GM18508 (cell line): Measurements from ENCODE around the gene LAMB2.

Experiments
- ATAC-seq: cut with Tn5 transposase; IDR thresholded peaks from one replicate; pipeline ENCODE4 v1.9.1; 2021; ENCODE audit warnings: moderate number of reproducible peaks; ENCODE audit not compliant: insufficient read depth, unreplicated experiment

The LAMB2 gene

DNA sequence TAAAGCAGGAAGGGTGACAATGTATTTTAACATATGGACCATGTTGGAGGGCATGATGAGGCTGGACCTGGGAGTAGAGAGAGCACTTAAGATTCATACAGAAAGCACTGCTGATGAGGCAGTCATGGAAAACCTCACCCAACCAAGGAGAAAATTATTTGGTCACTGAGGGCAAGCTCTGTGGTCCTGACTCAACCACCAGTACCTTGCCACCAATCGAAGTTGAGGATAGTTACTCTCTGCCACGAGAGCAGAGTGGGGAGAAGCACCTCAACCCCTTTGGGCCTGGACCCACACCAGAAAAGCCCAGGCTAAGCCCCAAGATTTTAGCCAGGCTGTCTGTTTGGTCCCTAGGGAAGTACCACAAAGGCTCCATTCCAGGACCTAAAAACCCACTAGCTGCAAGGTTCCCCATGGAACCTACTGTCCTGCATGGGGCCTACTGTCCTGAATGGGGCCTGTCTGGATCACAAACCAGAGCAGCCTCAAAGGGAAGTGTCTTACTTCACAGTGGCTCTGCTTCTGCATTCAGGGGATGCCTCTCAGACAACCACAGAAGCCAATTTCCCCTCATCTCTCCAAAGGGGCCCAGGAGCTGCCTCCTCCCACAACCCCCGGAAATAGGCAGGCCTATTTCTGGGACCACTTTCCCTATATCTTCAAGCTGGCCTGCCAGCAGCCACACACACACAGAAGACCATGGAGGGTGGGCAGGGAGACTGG lies 29.1 kb upstream of the LAMB2 start:
- no peak for ATAC-seq

DNA sequence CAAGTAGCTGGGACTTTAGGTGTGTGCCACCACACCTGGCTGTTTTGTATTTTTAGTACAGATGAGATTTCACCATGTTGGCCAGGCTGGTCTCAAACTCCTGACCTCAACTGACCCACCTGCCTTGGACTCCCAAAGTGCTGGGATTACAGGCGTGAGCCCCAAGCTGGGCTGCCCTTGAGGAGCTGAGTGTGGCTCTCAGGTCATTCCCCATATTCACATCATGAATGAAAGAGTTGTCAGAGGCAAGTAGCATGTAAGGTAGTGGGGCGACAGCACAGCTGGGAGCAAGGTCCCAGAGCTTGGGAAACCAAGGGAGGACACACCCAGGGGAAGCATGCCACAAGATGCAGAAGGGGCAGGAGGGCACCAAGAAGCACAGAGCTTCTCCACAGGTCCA lies 28.3 kb upstream of the LAMB2 start:
- no peak for ATAC-seq

DNA sequence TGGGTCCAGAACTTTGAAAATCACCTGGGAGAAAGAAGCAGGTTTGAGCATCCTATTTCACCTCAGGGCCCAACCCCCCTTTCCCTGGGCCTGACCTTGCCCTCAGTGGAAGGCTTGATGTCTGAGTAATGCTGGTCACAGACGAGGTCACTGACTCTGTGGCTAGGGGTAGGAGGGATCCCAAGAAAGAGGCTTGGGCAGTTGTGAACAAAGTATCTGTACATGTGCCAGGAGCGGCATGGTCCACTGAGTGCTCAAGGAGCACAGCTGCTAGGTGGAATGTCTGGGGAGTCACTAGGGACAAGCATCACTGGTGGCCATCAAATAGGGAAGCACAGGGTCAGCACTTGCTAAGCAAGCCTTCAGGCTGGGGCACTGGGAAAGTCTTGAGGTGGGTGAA lies 25.9 kb upstream of the LAMB2 start:
- no peak for ATAC-seq

DNA sequence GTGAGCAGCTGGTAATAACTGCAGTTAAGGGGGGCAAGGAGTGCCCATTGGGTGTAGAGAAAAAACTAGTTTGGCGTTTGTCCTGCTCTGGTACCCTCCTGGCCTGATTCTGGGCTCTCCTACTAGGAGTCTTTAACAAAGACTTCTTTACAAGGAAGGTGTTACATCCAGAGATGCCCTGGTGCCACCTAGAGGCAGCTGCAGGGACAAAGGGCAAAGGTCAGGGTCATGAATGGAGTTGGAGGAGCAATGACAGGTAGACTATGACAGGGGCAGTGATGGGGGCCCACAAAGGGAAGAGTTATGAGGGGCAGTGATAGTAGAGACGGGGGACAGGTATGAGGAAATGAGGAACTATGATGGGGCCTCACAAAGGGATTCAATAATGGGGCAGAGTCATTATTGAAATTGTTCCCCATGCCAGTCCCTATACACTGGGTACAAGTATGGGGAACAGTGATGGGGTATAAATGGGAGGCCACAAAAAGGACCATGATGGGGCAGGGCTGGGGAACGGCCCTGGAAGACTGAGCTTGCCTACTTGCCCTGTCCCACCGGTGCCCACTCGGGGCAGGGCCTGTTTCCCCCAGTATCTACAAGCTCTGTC lies 25.4 kb upstream of the LAMB2 start:
- ATAC-seq: no peak

DNA sequence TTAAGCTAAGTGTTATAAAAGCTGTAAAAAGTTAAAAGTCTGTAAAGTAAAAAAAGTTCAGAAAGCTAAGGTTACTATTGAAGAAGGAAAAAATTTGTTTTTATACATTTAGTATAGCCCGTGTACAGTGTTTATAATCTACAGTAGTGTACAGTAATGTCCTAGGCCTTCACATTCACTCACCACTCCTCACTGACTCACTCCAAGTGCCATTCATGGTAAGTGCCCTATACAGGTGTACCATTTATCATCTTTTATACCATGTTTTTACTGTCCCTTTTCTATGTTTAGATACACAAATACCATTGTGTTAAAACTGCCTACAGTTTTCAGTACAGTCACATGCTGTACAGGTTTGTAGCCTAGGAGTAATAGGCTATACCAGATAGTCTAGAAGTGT lies 24.4 kb upstream of the LAMB2 start:
- ATAC-seq: no peak

DNA sequence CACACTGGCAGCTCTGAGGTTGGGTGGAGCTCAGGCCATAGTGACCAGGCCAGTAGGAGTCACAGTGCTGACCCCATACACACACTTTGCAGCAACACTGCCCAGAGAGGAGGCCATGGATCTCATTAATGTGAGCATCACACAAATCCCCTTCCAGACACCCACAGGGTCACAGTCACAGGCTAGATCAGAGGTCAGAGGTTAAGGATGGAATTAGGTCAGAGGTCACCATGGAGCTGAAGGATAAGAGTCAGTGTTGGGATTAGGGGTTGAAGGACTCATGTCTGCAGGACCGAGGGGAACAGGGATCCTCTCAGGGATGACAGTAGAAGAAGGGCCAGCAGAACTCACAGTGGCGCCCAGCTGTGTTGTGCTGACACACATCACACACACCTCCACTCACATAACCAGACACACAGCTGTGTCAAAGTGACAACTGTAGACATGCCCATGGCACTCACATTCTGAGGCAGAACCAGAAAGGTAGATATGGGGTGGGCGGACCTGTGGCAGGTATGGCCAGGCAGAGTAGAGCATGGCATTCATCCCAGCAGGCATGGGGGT lies 20.6 kb upstream of the LAMB2 start:
- no peak for ATAC-seq

DNA sequence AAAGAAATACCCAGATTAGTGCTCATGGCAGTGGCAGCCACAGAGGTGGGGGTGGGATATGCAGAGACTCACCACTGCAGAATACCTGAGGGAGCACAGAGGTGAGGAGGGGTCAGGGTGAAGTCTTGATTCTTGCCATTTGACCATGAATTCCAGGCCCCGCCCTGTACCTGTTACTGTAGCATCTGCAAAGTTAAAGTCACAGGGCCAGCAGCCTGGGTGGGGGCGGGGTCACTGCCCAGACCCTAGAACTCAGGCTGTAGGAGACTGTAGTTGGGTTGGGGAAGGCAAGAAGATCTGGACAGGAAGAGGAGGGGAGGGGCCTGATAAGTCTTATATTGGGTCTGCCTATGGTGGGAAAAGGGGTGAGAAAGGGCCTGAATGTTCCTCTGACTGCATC lies 18.8 kb upstream of the LAMB2 start:
- ATAC-seq: no peak

DNA sequence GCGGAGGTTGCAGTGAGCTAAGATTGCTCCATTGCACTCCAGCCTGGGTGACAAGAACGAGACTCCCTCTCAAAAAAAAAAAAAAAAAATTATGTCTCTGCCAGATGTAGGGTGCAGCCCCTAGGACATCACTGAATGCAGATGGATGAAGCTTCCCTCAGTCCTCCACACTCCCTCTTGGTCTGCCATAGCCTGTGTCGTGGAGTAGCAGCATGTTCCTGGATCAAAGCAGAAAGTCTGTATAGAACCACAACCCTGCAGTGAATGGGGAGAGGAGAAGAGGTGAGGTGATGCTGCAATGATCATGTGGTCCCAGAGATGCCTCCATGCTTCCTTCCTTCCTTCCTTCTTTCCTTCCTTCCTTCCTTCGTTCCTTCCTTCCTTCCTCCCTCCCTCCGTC lies 15.3 kb upstream of the LAMB2 start:
- ATAC-seq: no peak

DNA sequence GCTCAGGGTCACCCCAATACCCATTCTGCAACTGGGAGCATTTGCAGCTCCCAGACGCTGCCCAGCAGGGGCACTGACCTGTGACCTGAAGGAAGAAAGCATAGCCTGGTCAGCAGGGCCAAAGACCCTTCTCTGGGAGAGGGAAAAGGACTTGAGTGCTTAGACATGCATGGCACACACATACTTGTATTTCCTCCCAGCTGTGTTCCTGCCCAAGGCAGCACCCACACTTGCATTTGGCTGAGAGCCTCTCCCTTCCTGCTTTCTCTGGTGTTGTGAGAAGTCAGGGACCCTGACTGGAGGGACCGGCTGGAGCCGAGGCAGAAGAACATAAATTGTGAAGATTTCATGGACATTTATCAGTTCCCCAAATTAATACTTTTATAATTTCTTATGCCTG lies 7.2 kb upstream of the LAMB2 start:
- no peak for ATAC-seq

DNA sequence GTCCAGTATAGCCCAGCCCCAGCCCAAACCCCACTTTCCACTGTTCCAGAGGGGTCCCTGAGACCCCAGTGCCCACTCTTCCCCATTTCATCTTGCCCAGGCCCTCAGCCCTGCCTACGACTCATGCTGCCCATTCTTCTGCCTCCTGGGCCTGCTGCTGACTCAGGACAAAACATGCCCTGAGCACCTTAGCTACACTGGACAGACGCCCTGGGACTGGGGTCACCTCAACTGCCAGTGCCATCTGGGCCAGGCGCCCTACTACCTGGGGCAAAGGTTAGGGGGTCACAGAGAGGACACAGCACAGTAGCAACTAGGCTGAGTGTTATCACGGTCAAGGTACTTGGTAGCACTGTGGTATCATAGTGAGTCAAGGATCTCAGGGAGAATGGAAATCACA lies 2.6 kb upstream of the LAMB2 start:
- no peak for ATAC-seq

DNA sequence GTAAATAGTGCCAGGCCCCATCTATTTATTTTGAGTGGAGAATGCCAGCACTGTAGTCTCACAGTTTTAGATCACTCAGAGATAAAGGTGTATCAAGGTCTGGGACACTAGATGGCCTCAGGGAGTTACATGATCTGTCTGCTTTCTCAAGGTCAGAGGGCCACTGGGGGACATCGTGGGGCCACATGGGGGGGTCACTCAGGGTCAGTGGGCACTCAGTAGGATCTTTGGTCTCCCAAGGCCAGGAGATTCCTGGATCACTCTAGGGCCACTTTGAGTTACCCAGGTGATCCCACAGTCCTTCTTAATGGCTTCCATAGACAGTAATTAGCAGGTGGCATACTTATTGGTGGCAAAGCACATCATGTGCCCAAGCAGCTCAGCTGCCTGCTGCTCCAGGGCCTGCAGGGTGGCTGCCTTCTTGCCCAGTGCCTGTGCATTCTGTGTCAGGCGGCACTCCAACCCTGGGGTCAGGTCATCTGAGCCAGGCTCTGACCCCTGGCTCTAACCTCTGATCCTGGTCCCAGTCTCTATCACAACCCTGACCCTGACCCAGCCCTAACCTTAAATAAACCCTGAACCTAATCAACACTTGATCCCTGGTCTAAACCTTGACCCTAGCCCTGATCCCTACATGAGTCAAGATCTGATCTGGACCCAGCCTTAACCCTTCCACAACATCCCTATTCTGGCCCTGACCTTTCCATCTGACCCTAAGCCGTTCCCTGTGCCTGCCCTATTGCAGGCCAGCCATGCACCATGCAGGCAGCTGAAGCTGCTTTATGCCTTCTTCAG lies 1.8 kb upstream of the LAMB2 start:
- ATAC-seq: no peak

DNA sequence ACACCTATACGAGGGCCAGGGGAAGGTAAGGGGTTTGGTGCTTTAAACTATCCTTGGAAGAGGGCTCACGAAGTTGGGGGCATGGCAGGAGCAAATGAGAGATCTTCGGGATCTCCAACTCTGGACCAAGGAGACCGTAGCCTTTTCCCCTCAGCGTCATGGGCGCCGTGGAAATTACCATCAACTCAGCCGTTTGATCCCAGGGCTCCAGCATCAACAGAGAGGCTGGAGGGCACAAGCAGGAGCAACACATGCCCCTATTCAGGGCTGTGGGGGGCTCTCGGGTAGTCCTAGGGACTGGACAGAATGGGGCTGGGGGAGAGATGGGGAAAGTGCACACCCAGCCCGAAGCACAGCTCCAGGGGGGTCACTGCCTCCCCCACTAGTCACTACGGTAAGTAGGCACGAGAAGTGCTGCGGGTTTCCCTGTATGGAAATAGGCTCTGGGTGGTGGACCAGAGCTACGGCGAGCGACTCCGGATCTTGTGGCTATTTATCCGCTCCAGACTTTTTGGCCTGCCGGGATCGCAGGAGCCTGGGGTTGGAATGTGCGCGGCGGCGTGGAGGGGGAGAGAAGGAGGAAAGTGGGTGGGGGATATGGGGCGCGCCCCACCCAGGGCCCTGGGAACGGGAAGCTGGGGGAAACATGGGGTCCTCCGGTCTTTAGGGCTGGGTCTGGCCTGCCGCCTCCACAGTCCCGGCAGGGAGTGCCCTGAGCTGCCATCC lies 539 bp upstream of the LAMB2 start:
- ATAC-seq: no peak

DNA sequence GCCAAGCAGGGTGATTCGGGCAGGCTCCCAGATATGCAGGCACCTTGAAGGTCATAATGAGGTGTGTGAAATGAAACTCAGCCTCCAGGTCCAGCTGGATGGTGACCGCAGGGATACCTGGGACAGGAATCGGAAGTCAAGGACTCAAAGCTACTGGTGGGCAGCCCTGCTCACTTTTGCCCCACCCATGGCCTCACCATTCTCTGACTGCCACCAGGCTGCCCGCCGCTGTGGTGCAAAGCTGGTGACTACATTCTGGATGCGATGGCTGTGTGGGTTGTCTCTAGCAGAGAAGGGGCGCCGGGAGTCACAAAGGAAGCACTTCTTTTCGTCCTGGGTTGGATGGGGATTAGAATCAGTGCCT lies 795 bp downstream of the LAMB2 start:
- ATAC-seq: no peak

DNA sequence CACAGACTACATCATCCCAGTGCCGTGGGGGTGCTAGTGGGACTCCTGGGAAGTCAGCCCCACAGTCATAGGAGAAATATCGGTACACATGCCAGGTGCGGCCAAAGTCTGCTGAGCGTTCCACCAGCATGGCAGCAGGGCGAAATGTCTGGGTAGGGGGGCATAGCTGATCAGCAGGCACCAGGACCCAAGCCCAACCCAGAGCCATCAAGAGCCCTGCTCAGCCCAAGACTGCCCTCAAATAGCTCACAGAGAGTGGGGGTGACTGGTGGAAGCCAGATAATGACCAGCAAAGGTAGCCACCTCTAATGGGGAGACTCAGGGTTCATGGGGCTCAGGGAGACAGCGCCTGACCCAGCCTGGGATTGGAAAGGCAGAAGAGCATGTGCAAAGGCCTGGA lies 1.3 kb downstream of the LAMB2 start:
- ATAC-seq: no peak

DNA sequence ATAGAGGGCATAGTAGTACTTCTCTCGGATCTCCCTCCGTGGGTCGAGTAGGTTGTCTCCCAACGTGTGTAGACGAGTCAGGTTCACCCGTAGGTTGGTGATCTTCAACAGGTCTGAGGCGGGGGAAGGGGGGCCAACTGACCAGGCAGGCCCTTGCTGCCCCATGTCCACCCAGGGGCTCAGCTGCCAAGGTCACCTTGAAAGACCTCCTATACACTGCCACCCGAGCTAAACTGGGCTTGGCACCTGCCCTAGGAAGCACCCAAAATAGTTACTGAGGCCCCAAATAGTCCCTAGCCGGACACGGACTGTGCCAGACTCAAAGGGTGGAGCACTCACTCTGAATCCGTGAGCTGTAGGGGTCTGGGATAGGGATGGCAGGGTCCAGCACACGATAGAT lies 1.8 kb downstream of the LAMB2 start:
- no peak for ATAC-seq

DNA sequence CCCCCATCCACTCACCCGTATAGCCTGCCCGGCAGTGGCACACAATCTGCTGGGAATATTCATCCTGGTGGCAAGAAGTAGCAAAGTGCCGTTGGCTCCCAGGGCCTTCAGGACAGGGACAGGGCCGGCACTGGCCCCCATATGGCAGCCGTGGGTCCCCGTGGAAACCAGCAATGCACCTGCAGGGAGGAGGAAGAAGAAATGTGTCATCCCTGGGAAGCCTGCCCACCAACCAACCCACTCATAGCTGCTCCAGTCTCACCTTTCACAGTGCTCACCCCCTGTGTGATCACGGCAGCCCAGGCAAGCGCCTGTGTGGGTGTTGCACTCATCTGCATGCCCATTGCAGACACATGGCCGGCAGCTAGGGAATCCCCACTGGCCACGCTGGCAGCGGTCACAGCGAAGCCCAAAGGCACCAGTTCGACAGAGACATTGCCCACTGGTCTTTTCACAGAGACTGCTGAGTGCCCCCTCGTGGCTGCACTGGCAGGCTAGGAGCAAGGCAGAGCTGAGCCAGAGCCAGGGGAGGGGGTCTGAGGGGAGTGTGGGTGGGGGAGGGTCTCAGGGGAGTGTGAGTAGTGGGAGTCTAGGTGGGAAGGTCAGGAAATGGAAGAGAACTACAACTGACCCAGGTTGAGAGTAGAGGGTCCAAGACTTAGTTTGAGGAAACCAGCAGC lies 7.7 kb downstream of the LAMB2 start:
- ATAC-seq: no peak

DNA sequence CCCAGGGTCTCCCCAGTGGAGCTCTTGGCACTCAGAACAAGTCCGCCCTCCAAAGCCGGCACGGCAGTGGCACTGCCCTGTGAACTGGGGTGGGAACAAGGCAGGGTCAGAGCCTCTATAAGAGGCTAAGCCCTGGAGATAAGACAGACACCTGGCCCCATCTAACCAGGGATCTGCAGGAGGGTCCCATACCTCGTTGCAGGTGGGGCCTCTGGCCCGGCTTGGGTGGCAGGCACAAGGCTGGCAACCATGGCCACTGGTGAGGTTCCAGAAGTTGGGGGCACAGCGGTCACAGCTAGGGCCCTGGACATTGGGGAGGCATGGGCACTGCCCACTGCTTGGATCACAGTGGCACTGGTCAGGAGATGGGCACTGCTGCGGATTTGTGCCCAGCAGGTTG lies 8.6 kb downstream of the LAMB2 start:
- no peak for ATAC-seq

DNA sequence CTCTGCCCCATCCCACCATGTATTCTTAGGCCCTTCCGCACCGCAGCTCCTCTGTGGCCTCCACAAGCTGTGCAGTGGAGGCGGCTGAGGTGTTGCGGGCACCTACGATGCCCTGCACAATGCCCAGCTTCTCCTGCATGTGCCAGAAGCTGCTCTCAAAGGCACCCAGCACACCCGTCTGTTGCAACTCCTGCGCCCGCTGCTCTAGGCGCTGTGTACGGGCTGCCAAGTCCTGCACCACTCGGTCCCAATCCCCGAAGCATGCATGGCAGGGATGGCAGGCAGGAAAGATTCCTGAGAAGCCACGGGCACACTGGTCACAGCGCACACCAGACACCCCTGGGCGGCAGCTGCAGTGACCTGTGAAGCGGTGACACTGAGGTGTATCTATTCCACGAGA lies 9.2 kb downstream of the LAMB2 start:
- no peak for ATAC-seq

DNA sequence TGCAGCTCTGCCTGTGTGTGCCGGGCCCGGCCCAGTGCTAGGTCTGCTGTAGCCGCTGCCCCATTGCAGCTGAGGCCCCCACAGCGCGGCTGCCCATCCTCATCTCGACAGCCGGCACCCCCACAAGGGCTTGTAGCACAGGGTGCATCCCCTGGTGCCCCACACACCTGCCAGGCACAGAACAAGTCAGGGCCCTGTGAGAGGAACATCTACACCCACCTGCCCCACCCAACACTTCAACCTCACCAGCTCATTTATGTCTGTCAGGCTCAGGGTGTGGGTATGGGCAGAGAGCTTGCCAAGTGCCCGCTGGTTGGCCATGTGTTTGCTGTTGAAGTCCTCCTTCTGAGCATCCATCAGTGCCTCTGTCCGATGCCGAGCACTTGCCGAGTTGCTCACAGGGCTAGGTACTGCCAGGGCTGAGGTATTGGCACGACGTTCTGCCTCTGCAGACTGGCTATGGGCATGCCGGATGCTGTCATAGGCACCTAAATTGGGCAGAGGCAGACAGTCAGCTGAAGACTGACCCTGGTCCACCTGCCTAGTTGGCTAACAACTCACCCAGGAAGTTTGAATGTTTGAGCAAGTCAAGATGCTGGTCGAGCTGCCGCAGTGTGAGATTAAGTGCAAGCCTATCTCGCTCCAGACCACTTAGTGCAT lies 9.8 kb downstream of the LAMB2 start:
- ATAC-seq: no peak

DNA sequence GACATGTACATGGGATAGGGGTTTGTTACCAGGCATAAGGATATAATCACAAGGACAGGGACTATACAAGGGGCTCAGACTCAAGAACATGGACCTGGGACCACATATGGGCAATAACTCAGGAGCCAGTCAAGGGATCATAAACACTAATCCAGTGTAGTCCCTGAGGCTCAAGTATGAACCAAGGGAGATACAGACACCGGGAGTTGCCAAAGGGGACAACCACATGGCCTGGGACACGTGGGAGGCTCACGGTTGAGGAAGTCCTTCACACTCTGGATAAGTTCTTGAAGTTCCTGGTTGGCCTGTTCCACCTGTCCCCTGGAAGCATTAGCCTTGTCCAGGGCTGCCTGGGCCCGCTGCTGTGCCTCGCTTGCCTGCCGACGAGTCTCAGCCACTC lies 10.4 kb downstream of the LAMB2 start:
- ATAC-seq: no peak
